Measurements from ENCODE around the gene AADAC. TPM values are rescaled to one million over a fixed set of nuclear protein-coding genes. Genes with fewer than 3 reads are reported as not detected.

AADAC gene
- total and polyA plus RNA-seq, 2 of the 13 experiments (the other 11 are each of a cell fraction or from before 2014, with no cell fraction given), result 0.87 to 1.5 TPM

DNA sequence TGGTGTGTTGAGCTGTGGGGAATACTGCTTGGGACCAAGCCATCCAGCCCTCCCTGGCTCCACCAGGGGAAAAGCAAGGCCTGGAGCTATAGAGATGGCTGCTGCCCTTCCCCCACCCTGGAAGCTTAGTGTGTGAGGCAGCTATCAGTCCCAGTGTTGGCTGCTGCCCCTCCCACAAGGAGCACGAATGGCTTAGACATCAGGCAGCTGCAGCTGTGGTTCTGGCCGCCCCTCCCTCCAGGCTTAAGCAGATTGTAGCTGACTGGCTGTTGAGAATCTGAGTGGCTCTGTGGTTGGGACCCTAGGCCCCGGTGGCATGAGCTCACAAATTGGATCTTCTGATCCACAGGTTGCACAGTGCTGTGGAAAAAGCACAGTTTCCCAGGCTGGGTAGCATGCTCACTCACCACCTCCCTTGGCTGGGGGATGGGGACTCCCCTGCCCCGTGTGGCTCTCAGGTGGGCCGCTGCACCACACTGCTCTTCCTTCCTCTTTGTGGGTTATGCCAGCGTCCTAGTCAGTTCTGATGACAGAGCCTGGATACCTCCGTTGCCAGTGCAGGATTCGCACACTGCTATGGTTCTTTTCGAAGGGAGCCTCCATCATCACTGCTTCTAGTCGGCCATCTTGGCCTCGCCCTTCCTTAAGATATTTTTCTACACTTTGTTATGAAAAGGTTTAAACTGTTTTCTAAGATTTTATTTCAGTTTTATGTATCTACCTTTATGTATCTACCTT, 38.3 kb downstream of the AADAC start:
- CTCF ChIA-PET (ENCODE audit: low intra/inter-chr PET ratio, low total read pairs), result no interaction called here
- no peak for ATAC-seq
- Histone ChIP-seq H4K20me1 (ENCODE audit: insufficient read depth, low read length) (no peaks in the 10 kb centered on the region), H3K27ac (ENCODE audit: extremely low read length, insufficient read depth, low read length) (no peak overlapping the region), H3K27me3 (ENCODE audit: control insufficient read depth in 1 of 2, insufficient read depth in 2 of 2, low read length in 2 of 2) (no peaks in the 10 kb centered on the region), H3K4me3 (replicated peaks in 1 of 3; ENCODE audit: insufficient read depth in 1 of 3, low read depth in 2 of 3, low read length in 3 of 3) (no peak overlapping the region), H3K79me2 (ENCODE audit: insufficient read depth, low read length) (no peaks in the 10 kb centered on the region), H2AFZ (ENCODE audit: low read length) (no peak overlapping the region), H3K9ac (ENCODE audit: insufficient read depth, low read depth, low read length) (no peak overlapping the region), H3K4me2 (ENCODE audit: low read depth, low read length) (no peak overlapping the region), H3K9me3 (ENCODE audit: low read length) (no peaks in the 10 kb centered on the region), H3K36me3 (replicated peaks in 1 of 2; ENCODE audit: control insufficient read depth in 1 of 2, insufficient read depth in 2 of 2, low read length in 2 of 2) (no peaks in the 10 kb centered on the region), H3K4me1 (ENCODE audit: insufficient read depth, low read length) (no peaks in the 10 kb centered on the region)
- no peak for DNase-seq (ENCODE audit: low spot score)
- BruUV-seq (replicated peaks), result no TSS peak
- intact Hi-C loops (cut with micrococcal nuclease; ENCODE audit: unreplicated experiment), result no loop called here
- POLR2A ChIA-PET, result no interaction called here
- whole genome bisulfite sequencing (ENCODE audit: low lambda C conversion rate), result 54% methylated on average over 5 of the region's 11 CpGs
- FAIRE-seq, result no peak
- in situ Hi-C loops (cut with HindIII; ENCODE audit: extremely low pct_ligation_motif_present, low pct_unique_long_range_greater_than_20kb), result no loop called here
- TF ChIP-seq HOXA9 (CRISPR knock-in tag; IDR thresholded peaks at IDR 0.05; ENCODE audit: borderline replicate concordance) (no peak), ZBTB3 (CRISPR knock-in tag; IDR thresholded peaks at IDR 0.05; ENCODE audit: borderline replicate concordance, low read depth) (no peak), LRRFIP1 (CRISPR knock-in tag; conservative IDR thresholded peaks at IDR 0.05) (no peak), ZBTB44 (CRISPR knock-in tag; IDR thresholded peaks at IDR 0.05) (no peak), KDM1A (CRISPR knock-in tag; IDR thresholded peaks at IDR 0.05) (no peak), ZNF337 (CRISPR knock-in tag; IDR thresholded peaks at IDR 0.05; ENCODE audit: borderline replicate concordance, low read depth) (no peak), ZBTB43 (CRISPR knock-in tag; conservative IDR thresholded peaks at IDR 0.05) (no peak), E2F2 (CRISPR knock-in tag; IDR thresholded peaks at IDR 0.05; ENCODE audit: borderline replicate concordance) (no peak), GATAD1 (CRISPR knock-in tag; IDR thresholded peaks at IDR 0.05) (no peak)
- TF ChIP-seq, protein P1, sequence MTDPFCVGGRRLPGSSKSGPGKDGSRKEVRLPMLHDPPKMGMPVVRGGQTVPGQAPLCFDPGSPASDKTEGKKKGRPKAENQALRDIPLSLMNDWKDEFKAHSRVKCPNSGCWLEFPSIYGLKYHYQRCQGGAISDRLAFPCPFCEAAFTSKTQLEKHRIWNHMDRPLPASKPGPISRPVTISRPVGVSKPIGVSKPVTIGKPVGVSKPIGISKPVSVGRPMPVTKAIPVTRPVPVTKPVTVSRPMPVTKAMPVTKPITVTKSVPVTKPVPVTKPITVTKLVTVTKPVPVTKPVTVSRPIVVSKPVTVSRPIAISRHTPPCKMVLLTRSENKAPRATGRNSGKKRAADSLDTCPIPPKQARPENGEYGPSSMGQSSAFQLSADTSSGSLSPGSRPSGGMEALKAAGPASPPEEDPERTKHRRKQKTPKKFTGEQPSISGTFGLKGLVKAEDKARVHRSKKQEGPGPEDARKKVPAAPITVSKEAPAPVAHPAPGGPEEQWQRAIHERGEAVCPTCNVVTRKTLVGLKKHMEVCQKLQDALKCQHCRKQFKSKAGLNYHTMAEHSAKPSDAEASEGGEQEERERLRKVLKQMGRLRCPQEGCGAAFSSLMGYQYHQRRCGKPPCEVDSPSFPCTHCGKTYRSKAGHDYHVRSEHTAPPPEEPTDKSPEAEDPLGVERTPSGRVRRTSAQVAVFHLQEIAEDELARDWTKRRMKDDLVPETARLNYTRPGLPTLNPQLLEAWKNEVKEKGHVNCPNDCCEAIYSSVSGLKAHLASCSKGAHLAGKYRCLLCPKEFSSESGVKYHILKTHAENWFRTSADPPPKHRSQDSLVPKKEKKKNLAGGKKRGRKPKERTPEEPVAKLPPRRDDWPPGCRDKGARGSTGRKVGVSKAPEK (CRISPR knock-in tag; IDR thresholded peaks at IDR 0.05; ENCODE audit: borderline replicate concordance), result no peak
